ENCODE data around the gene PCGF3. TPM values are rescaled to one million over a fixed set of nuclear protein-coding genes. Genes with fewer than 3 reads are reported as not detected.

Gene PCGF3
- total and polyA plus RNA-seq, 10 of the 15 experiments (the other 5 are each of a cell fraction or from before 2014, with no cell fraction given): 2.2 to 43.8 (median 15.9) TPM

DNA sequence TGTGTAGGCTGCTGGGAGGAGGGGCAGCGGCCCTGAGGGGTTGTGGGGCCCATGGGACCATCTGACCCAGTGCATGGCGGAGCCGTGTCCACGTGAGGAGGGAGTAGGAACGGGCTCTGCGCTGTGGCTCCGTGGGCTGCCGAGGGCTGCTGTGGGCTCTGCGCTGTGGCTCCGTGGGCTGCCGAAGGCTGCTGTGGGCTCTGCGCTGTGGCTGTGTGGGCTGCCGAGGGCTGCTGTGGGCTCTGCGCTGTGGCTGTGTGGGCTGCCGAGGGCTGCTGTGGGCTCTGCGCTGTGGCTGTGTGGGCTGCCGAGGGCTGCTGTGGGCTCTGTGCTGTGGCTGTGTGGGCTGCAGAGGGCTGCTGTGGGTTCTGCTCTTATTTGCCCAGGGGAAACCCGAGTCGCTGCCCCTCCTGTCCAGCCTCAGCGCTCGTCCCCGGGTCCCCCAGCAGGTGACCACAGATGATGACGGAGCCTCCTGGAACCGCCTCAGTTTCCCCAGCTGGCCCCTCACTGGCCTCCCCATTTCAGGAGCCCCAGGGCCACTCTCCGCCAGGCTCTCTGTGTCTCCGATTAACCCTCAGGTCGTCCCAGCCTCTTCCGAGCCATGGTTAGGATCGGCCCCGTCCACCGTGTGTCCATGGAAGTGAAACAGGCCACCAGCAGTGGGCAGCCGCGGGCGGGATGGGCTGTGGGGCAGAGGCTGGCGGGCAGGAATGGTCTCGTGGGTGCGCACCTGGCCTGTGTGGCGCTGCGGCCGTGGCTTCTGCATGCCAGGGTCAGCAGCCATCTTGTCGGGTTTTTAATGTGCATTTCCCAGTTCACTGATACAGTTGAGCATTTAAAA is 20.0 kb downstream of the PCGF3 start:
- POLR2A ChIA-PET: no interaction called here
- intact Hi-C loops (cut with micrococcal nuclease; ENCODE audit: unreplicated experiment) (no loop called here), in situ Hi-C loops (cut with MboI) (no loop called here)
- DNase-seq (ENCODE audit: low read depth, low spot score): no peak
- RAD21 ChIA-PET (ENCODE audit: unreplicated experiment): no interaction called here
- no peak overlapping the region for H3K4me2 ChIP-seq (ENCODE audit: control insufficient read depth, insufficient read depth)
- H3K36me3 ChIP-seq (ENCODE audit: control insufficient read depth in 2 of 2, insufficient read depth in 2 of 2, low read length in 1 of 2): peaks cover 3 to 11% of the 10 kb centered on the region in 2 experiments; a peak in 3 of 4 replicates
- no peaks in the 10 kb centered on the region for H3K4me1 ChIP-seq (ENCODE audit: control insufficient read depth, insufficient read depth, low read length)
- H3K27ac ChIP-seq (ENCODE audit: control insufficient read depth, insufficient read depth): no peak overlapping the region
- WGBS (ENCODE audit: insufficient coverage, insufficient replicate concordance, low lambda C conversion rate, missing lambda C conversion rate): 90% methylated on average over 35 of the region's 41 CpGs
- H4K20me1 ChIP-seq (ENCODE audit: control insufficient read depth, insufficient read depth): peaks cover 2% of the 10 kb centered on the region; the same call in 1 of the 2 replicates
- TF ChIP-seq, protein P1, sequence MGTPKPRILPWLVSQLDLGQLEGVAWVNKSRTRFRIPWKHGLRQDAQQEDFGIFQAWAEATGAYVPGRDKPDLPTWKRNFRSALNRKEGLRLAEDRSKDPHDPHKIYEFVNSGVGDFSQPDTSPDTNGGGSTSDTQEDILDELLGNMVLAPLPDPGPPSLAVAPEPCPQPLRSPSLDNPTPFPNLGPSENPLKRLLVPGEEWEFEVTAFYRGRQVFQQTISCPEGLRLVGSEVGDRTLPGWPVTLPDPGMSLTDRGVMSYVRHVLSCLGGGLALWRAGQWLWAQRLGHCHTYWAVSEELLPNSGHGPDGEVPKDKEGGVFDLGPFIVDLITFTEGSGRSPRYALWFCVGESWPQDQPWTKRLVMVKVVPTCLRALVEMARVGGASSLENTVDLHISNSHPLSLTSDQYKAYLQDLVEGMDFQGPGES (IDR thresholded peaks at IDR 0.05): no peak
- TF ChIP-seq RCOR1 (conservative IDR thresholded peaks at IDR 0.05; ENCODE audit: low read depth, low read length) (no peak), MEF2B (IDR thresholded peaks at IDR 0.05; ENCODE audit: partially characterized antibody, poor library complexity, severe bottlenecking) (no peak), BCL11A (IDR thresholded peaks at IDR 0.05; ENCODE audit: low read depth, low read length) (no peak)
- ATAC-seq: no peak
- SMC1A ChIA-PET (ENCODE audit: uncharacterized antibody, unreplicated experiment): interaction anchor here (0.6 kb wide), 1 partner anchor 239 kb away, joined by 3 read pairs; no protein-coding TSS in a partner anchor
- H3K4me3 ChIP-seq: no peak overlapping the region
- no peaks in the 10 kb centered on the region; the same call in 2 of the 3 replicates for H3K9me3 ChIP-seq (replicated peaks; ENCODE audit: control insufficient read depth, insufficient read depth, low read length)
- CTCF ChIA-PET: no interaction called here
- H3K27me3 ChIP-seq (replicated peaks in 1 of 2; ENCODE audit: control insufficient read depth in 2 of 2, insufficient read depth in 2 of 2, low read length in 1 of 2): no peaks in the 10 kb centered on the region
- no peak overlapping the region for H3K9ac ChIP-seq (ENCODE audit: control insufficient read depth, insufficient read depth, low read length)
- BruUV-seq (replicated peaks): no TSS peak
- no peaks in the 10 kb centered on the region; the same call in none of the 2 replicates for H3K79me2 ChIP-seq (ENCODE audit: control insufficient read depth, insufficient read depth, low read length)
- no peak for FAIRE-seq
- H2AFZ ChIP-seq (ENCODE audit: control insufficient read depth, low read depth, low read length): no peak overlapping the region

Measured in GM12878 (cell line).